Measurements from ENCODE around the gene DOLPP1.

- TF ChIP-seq CTCF (IDR thresholded peaks at IDR 0.05) (no peak), POLR2A (IDR thresholded peaks at IDR 0.05) (no peak)
Measured at GRCh38 chr9:129118799-129119198, 37.9 kb downstream of the DOLPP1 start.

Data from esophagus squamous epithelium (tissue), 4 donors.